Central memory CD8-positive, alpha-beta T cell (primary cell): ENCODE data around the gene WDR26.

Experiments used
- ATAC-seq: fragments of 150-1000 bp; cut with Tn5 transposase; replicated peaks from 2 replicates; pipeline ENCODE4 v1.10.0; 2022; ENCODE audit warnings: mild to moderate bottlenecking, moderate FRiP score, moderate number of reproducible peaks; ENCODE audit not compliant: poor library complexity, severe bottlenecking; ENCODE audit errors: extremely low read depth
- DNase-seq, 2 donors: peaks; one replicate each; pipeline ENCODE4 v3.0.0; 2021; ENCODE audit warnings: low spot score in 2 of 2
- H3K27ac Mint-ChIP-seq: one replicate; pipeline ENCODE4 v1.8.0; 2022; ENCODE audit warnings: low read depth, mild to moderate bottlenecking, moderate library complexity, mixed read lengths
- H3K27me3 Mint-ChIP-seq: one replicate; pipeline ENCODE4 v1.8.0; 2022; ENCODE audit warnings: mixed read lengths
- H3K36me3 Mint-ChIP-seq: one replicate; pipeline ENCODE4 v1.8.0; 2022; ENCODE audit warnings: mild to moderate bottlenecking, moderate library complexity, mixed read lengths; ENCODE audit not compliant: insufficient read depth
- H3K4me1 Mint-ChIP-seq: one replicate; pipeline ENCODE4 v1.8.0; 2022; ENCODE audit warnings: mixed read lengths
- H3K4me3 Mint-ChIP-seq: one replicate; pipeline ENCODE4 v1.8.0; 2022; ENCODE audit warnings: mild to moderate bottlenecking, moderate library complexity, mixed read lengths
- H3K9me3 Mint-ChIP-seq: one replicate; pipeline ENCODE4 v1.8.0; 2022; ENCODE audit warnings: mixed read lengths

WDR26 gene

GRCh38 chr1:224406216-224406615, 28.4 kb downstream of the WDR26 start:
- Mint-ChIP-seq H3K36me3 (peaks cover 71% of the 10 kb centered on the region), H3K27ac (peak overlapping the region; percentile 70), H3K9me3 (no peaks in the 10 kb centered on the region), H3K4me1 (peaks cover 36% of the 10 kb centered on the region), H3K27me3 (no peaks in the 10 kb centered on the region), H3K4me3 (no peak overlapping the region)
- DNase-seq (no peak), ATAC-seq (no peak)

- peak overlapping the region; percentile 70 for H3K27ac Mint-ChIP-seq
- H3K4me1 Mint-ChIP-seq, result peaks cover 36% of the 10 kb centered on the region
- H3K27me3 Mint-ChIP-seq, result no peaks in the 10 kb centered on the region
- no peak overlapping the region for H3K4me3 Mint-ChIP-seq
- DNase-seq, result no peak
- peaks cover 72% of the 10 kb centered on the region for H3K36me3 Mint-ChIP-seq
- H3K9me3 Mint-ChIP-seq, result no peaks in the 10 kb centered on the region
- ATAC-seq, result no peak
These were observed 29.0 kb downstream of the WDR26 start for GRCh38 chr1:224405604-224405970.

- H3K27me3 Mint-ChIP-seq, result no peaks in the 10 kb centered on the region
- peaks cover 72% of the 10 kb centered on the region for H3K36me3 Mint-ChIP-seq
- H3K4me1 Mint-ChIP-seq, result peaks cover 36% of the 10 kb centered on the region
- no peak overlapping the region for H3K4me3 Mint-ChIP-seq
- H3K27ac Mint-ChIP-seq, result peak overlapping the region; percentile 70
- ATAC-seq (no peak), DNase-seq (no peak)
- no peaks in the 10 kb centered on the region for H3K9me3 Mint-ChIP-seq
These were observed 29.5 kb downstream of the WDR26 start for GRCh38 chr1:224404916-224405603.

- no peak for ATAC-seq
- no peak for DNase-seq
- Mint-ChIP-seq H3K27me3 (no peaks in the 10 kb centered on the region), H3K27ac (no peak overlapping the region), H3K36me3 (peaks cover 73% of the 10 kb centered on the region), H3K4me3 (no peak overlapping the region), H3K9me3 (no peaks in the 10 kb centered on the region), H3K4me1 (peaks cover 26% of the 10 kb centered on the region)
These were observed 32.0 kb downstream of the WDR26 start for GRCh38 chr1:224402472-224403036.

- DNase-seq (no peak), ATAC-seq (no peak)
- Mint-ChIP-seq H3K27me3 (no peaks in the 10 kb centered on the region), H3K4me1 (peaks cover 20% of the 10 kb centered on the region), H3K27ac (no peak overlapping the region), H3K36me3 (peaks cover 78% of the 10 kb centered on the region), H3K4me3 (no peak overlapping the region), H3K9me3 (no peaks in the 10 kb centered on the region)
These were observed 34.7 kb downstream of the WDR26 start for GRCh38 chr1:224399887-224400286.

GRCh38 chr1:224393294-224393693, 41.3 kb downstream of the WDR26 start:
- ATAC-seq (no peak), DNase-seq (no peak)
- Mint-ChIP-seq H3K4me3 (no peak overlapping the region), H3K36me3 (peaks cover 85% of the 10 kb centered on the region), H3K27me3 (no peaks in the 10 kb centered on the region), H3K4me1 (peaks cover 12% of the 10 kb centered on the region), H3K27ac (peak overlapping the region; percentile 65), H3K9me3 (no peaks in the 10 kb centered on the region)

GRCh38 chr1:224392411-224393249, 42.0 kb downstream of the WDR26 start:
- Mint-ChIP-seq H3K4me3 (no peak overlapping the region), H3K27ac (no peak overlapping the region), H3K27me3 (no peaks in the 10 kb centered on the region), H3K4me1 (peaks cover 12% of the 10 kb centered on the region), H3K9me3 (no peaks in the 10 kb centered on the region), H3K36me3 (peaks cover 83% of the 10 kb centered on the region)
- no peak for DNase-seq
- ATAC-seq, result no peak

GRCh38 chr1:224390517-224390916, 44.1 kb downstream of the WDR26 start:
- no peak overlapping the region for H3K4me3 Mint-ChIP-seq
- DNase-seq (no peak), ATAC-seq (no peak)
- H3K36me3 Mint-ChIP-seq, result peaks cover 69% of the 10 kb centered on the region
- peaks cover 5% of the 10 kb centered on the region for H3K4me1 Mint-ChIP-seq
- H3K27ac Mint-ChIP-seq, result no peak overlapping the region
- no peaks in the 10 kb centered on the region for H3K27me3 Mint-ChIP-seq
- no peaks in the 10 kb centered on the region for H3K9me3 Mint-ChIP-seq

- H3K27me3 Mint-ChIP-seq, result no peaks in the 10 kb centered on the region
- peaks cover 57% of the 10 kb centered on the region for H3K36me3 Mint-ChIP-seq
- ATAC-seq (no peak), DNase-seq (no peak)
- no peak overlapping the region for H3K4me3 Mint-ChIP-seq
- H3K9me3 Mint-ChIP-seq, result no peaks in the 10 kb centered on the region
- peak overlapping the region; percentile 77 for H3K27ac Mint-ChIP-seq
- H3K4me1 Mint-ChIP-seq, result peaks cover 11% of the 10 kb centered on the region
These were observed 46.7 kb downstream of the WDR26 start for GRCh38 chr1:224387943-224388342.

- peaks cover 51% of the 10 kb centered on the region for H3K36me3 Mint-ChIP-seq
- no peak overlapping the region for H3K4me3 Mint-ChIP-seq
- H3K27ac Mint-ChIP-seq, result peak overlapping the region; percentile 77
- H3K9me3 Mint-ChIP-seq, result no peaks in the 10 kb centered on the region
- peaks cover 13% of the 10 kb centered on the region for H3K4me1 Mint-ChIP-seq
- DNase-seq (no peak), ATAC-seq (peak; percentile 80)
- H3K27me3 Mint-ChIP-seq, result no peaks in the 10 kb centered on the region
These were observed 47.2 kb downstream of the WDR26 start for GRCh38 chr1:224387302-224387912.

- Mint-ChIP-seq H3K27me3 (no peaks in the 10 kb centered on the region), H3K36me3 (peaks cover 20% of the 10 kb centered on the region), H3K27ac (peak overlapping the region; percentile 13), H3K9me3 (no peaks in the 10 kb centered on the region), H3K4me3 (no peak overlapping the region), H3K4me1 (peaks cover 50% of the 10 kb centered on the region)
- no peak for ATAC-seq
- DNase-seq, result no peak
These were observed 51.4 kb downstream of the WDR26 start for GRCh38 chr1:224383218-224383617.

- ATAC-seq (no peak), DNase-seq (no peak)
- Mint-ChIP-seq H3K4me1 (peaks cover 61% of the 10 kb centered on the region), H3K27me3 (no peaks in the 10 kb centered on the region), H3K9me3 (no peaks in the 10 kb centered on the region), H3K4me3 (peak overlapping the region; percentile 61), H3K36me3 (peaks cover 17% of the 10 kb centered on the region), H3K27ac (peak overlapping the region; percentile 60)
These were observed 52.6 kb downstream of the WDR26 start for GRCh38 chr1:224381880-224382548.
